HUES64 (cell line): ENCODE measurements around the gene C2CD4D.

Experiments
- H3K27ac ChIP-seq: 2 replicates; pipeline ENCODE4 v1.7.0; 2013; ENCODE audit warnings: low read depth, low read length, inconsistent platforms
- H3K27me3 ChIP-seq: 2 replicates; pipeline ENCODE4 v1.6.1; 2013; ENCODE audit warnings: mild to moderate bottlenecking, low read length; ENCODE audit not compliant: insufficient read depth
- H3K36me3 ChIP-seq: 2 replicates; pipeline ENCODE4 v1.6.1; 2013; ENCODE audit warnings: mild to moderate bottlenecking, low read length; ENCODE audit not compliant: insufficient read depth
- H3K4me1 ChIP-seq: 2 replicates; pipeline ENCODE4 v1.6.1; 2013; ENCODE audit warnings: mild to moderate bottlenecking, low read length, moderate library complexity; ENCODE audit not compliant: insufficient read depth
- H3K4me3 ChIP-seq: 2 replicates; pipeline ENCODE4 v1.5.1; 2013; ENCODE audit warnings: mild to moderate bottlenecking, low read length, moderate library complexity
- H3K9ac ChIP-seq: 2 replicates; pipeline ENCODE4 v1.6.1; 2013; ENCODE audit warnings: mild to moderate bottlenecking, low read depth, low read length
- H3K9me3 ChIP-seq: 2 replicates; pipeline ENCODE4 v1.6.1; 2013; ENCODE audit warnings: low read depth, low read length; ENCODE audit not compliant: insufficient read depth
- WGBS: fragments of 150-250, 120-280 bp; methylation state at CpG from one replicate; pipeline ENCODE4 v1.1.7; 2013; ENCODE audit warnings: missing lambda C conversion rate; 5-methylcytosine and 5-hydroxymethylcytosine counted together

The C2CD4D gene

DNA sequence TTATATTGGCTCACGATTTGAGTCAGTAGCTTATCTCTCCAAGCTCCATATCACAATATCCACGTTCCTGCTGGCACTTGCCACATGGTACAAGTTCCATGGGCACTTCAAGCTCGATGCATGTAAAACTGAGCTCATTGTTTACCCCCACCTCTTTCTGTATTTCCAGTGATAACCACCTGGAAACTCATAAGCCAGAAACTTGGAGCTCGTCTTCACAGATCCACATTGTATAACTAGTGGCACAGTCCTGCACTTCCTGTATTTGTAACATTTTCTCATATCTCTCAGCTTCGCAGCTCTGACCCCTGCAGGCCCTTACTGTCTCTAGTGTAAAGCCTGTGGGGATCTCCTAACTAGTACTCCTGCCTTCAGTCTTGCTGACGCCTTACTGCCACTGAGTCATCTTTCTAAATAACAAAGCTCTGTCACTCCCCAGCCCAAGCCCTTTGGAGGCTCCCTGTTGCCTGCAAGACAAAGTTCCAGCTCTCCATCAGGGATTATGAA lies 6.5 kb upstream of the C2CD4D start:
- Histone ChIP-seq H3K27me3 (peaks cover under 1% of the 10 kb centered on the region), H3K9ac (no peak overlapping the region), H3K4me3 (no peak overlapping the region), H3K36me3 (no peaks in the 10 kb centered on the region), H3K27ac (peak overlapping the region; percentile 27; the same call in 1 of the 2 replicates), H3K9me3 (no peaks in the 10 kb centered on the region), H3K4me1 (peaks cover 14% of the 10 kb centered on the region)
- WGBS: 46% methylated on average over 6 of the region's 6 CpGs

DNA sequence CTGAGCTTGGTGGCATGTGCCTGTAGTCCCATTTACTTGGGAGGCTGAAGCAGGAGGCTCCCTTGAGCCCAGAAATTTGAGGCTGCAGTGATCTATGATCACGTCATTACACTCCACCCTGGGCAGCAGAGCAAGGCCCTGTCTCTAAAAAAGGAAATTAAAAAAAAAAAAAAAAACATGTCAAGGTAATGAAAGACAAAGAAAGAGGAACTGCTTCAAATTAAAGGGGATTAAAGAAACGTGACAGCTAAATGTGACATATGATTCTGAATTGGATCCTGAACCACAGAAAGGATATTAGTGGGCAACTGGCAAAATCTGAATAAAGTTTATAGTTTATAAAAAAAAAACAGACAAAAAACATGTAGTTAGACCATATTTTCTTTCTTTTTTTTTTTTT lies 3.8 kb upstream of the C2CD4D start:
- WGBS: 93% methylated on average over 2 of the region's 2 CpGs
- H3K27me3 ChIP-seq: peaks cover 22% of the 10 kb centered on the region
- H3K36me3 ChIP-seq: no peaks in the 10 kb centered on the region
- H3K9me3 ChIP-seq: no peaks in the 10 kb centered on the region
- no peak overlapping the region for H3K27ac ChIP-seq
- no peak overlapping the region for H3K4me3 ChIP-seq
- H3K9ac ChIP-seq: no peak overlapping the region
- peaks cover 23% of the 10 kb centered on the region for H3K4me1 ChIP-seq

DNA sequence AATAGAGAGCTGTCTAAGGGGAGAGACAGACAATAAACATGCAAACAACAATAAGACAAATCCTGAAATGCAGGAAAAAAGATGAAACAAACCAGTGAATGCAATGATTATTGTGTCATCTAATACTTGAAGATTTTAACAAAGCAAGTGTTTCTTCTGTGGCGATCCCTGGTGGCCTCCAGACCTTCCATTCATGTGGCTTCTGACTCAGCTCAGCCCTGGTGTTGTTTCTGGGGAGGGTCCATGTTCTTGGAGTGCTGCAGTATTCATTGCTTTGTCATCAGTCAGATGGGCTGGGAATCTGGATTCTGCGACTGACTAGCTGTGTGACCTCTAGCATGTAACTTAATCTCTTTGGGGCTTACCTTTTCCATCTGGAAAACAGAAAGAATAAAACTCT lies 1.5 kb upstream of the C2CD4D start:
- Histone ChIP-seq H3K4me3 (no peak overlapping the region), H3K9ac (no peak overlapping the region), H3K36me3 (no peaks in the 10 kb centered on the region), H3K27ac (no peak overlapping the region), H3K27me3 (peaks cover 41% of the 10 kb centered on the region), H3K9me3 (no peaks in the 10 kb centered on the region), H3K4me1 (peaks cover 19% of the 10 kb centered on the region)
- 73% methylated on average over 2 of the region's 2 CpGs for WGBS

DNA sequence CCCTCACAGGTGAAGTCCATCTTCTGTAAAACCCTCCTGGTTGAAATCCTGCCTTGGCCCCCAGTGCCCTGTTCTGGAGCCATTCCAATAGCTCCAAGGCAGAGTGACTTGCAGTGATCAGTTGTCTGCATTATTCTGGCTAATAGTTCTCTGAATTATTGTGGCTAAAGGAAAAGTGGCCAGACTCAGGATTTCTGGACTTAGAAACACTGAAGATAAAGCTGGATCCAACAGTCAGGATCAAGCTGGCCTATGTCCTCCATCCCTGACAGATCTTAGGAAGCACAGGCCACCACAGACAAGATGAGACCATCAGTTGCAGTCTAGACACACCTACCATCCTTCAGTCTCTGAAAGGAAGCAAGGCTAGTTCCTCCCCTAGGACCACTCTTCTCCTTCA lies 801 bp upstream of the C2CD4D start:
- H3K9me3 ChIP-seq: no peaks in the 10 kb centered on the region
- peak overlapping the region; percentile 61 for H3K4me3 ChIP-seq
- H3K4me1 ChIP-seq: peaks cover 17% of the 10 kb centered on the region
- no peak overlapping the region for H3K27ac ChIP-seq
- H3K9ac ChIP-seq: peak overlapping the region; percentile 86
- no peaks in the 10 kb centered on the region for H3K36me3 ChIP-seq
- H3K27me3 ChIP-seq: peaks cover 41% of the 10 kb centered on the region

DNA sequence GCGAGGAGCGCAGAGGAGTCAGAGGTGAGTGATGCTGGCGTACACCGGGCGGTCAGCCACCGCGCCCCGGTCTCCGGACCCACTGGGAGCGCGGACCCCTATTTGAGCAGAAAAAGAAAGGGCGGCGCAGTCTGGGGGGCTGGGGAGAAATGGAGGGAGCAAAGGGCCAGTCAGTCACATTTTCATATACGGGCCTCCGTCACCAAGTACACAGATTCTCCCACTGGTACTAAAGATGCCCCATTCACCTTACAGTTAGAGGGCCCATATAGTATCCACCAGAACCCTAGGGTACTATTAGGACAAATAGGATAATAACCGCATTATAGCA lies 573 bp downstream of the C2CD4D start:
- peak overlapping the region; percentile 61 for H3K4me3 ChIP-seq
- H3K27ac ChIP-seq: no peak overlapping the region
- H3K4me1 ChIP-seq: peaks cover 13% of the 10 kb centered on the region
- no peaks in the 10 kb centered on the region for H3K9me3 ChIP-seq
- WGBS: 4% methylated on average over 16 of the region's 16 CpGs
- no peaks in the 10 kb centered on the region for H3K36me3 ChIP-seq
- H3K27me3 ChIP-seq: peaks cover 41% of the 10 kb centered on the region
- peak overlapping the region; percentile 59 for H3K9ac ChIP-seq

DNA sequence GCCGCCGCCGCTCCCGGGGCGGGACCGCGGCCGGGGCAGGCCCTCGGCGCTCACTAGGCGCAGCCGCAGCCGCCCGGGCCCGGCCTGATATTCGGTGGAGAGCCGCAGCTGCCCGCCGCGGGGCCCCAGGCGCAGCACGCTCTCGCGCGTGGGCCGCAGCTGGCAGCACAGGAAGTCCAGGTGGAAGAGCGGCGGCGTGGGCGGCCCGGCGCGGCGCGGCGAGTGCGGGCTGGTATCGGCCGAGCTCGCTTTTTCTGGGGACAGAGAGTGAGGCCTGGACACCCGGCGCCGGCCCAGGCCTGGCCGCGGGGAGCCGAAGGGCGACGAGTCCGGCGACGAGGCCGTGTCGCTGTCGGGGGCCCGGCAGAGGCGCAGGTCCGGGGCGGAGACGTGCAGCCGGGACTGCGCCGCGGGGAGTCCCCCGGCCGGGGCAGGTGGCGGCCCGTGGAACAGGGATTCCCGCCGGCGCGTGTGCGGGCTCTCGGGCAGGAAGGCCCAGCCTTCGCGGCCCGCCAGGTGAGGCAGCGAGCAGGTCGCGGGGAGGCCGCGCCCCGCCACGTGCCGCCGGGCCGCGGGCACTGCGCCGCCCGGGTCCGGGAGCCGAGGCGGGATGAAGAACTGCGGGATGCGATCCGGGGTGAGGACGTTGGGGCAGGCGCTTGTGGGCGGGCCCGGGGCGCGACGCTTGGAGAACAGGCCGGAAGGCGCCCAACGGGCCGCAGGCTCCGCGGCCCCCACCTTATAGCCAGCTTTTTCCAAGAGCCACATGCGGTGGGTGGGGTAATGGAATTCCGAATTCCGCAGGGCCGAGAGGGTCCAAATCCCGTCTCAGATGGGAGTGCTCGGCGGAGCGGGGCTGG lies 1.2 kb downstream of the C2CD4D start:
- under 1% methylated on average over 112 of the region's 117 CpGs for WGBS
- H3K27me3 ChIP-seq: peaks cover 41% of the 10 kb centered on the region
- no peaks in the 10 kb centered on the region for H3K36me3 ChIP-seq
- H3K9ac ChIP-seq: peak overlapping the region; percentile 59
- H3K27ac ChIP-seq: no peak overlapping the region
- no peaks in the 10 kb centered on the region for H3K9me3 ChIP-seq
- peak overlapping the region; percentile 61 for H3K4me3 ChIP-seq
- H3K4me1 ChIP-seq: peaks cover 13% of the 10 kb centered on the region

DNA sequence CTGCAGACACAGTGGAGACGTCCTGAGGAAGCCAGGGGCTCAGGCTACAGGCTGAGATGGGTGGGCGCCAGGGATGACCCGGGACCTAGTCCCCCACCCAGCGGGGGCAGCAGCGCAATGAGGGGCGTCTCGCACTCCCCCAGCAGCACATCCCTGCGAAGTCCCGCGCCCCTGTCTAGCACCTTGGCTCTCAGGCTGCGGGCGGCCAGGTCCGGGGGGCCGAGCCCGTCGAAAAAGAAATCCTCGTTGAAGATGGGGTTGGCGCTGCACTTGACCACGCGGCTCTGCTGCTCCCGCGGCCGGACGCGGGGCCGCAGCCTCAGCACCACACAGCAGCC lies 1.8 kb downstream of the C2CD4D start:
- no peaks in the 10 kb centered on the region for H3K36me3 ChIP-seq
- peaks cover 41% of the 10 kb centered on the region for H3K27me3 ChIP-seq
- H3K27ac ChIP-seq: no peak overlapping the region
- H3K9ac ChIP-seq: peak overlapping the region; percentile 59
- H3K4me3 ChIP-seq: peak overlapping the region; percentile 61
- peaks cover 13% of the 10 kb centered on the region for H3K4me1 ChIP-seq
- no peaks in the 10 kb centered on the region for H3K9me3 ChIP-seq
- 7% methylated on average over 26 of the region's 26 CpGs for WGBS

DNA sequence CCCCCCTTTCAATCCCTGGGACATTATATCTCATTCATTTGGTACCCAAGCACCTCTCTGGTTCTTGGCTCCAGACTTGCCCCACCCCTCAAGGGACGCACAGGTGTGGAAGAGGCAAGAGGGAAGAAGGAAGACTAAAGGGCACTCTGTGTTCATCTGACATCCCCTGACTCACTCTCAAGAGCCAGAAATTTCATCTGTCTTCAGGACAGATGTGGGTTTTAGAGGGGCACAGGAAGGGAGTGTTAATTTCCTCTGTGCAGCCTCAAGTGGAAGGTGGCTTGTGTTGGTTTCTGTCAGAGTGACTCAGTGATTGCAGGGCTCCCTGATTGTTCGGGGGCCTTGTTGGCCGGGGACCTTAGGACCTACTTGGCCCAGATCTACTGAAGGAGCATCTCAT lies 2.4 kb downstream of the C2CD4D start:
- WGBS: 89% methylated on average over 3 of the region's 3 CpGs
- Histone ChIP-seq H3K27me3 (peaks cover 41% of the 10 kb centered on the region), H3K9ac (no peak overlapping the region), H3K4me1 (peaks cover 13% of the 10 kb centered on the region), H3K9me3 (no peaks in the 10 kb centered on the region), H3K4me3 (no peak overlapping the region), H3K27ac (no peak overlapping the region), H3K36me3 (no peaks in the 10 kb centered on the region)

DNA sequence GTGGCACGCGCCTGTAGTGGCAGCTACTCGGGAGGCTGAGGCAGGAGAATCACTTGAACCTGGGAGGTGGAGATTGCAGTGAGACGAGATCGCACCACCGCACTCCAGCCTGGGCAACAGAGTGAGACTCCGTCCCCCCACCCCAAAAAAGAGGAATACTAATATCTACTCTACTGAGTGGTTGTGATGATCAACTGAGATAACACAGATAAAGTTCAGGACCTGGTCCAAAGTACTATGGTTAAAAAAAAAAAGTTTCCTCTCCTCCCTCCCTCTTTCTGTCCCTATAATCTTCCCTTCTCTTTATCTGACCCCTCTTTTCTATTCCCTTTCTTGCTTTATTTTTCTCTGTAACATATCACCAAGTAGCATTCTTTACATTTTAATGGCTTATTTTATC lies 4.0 kb downstream of the C2CD4D start:
- Histone ChIP-seq H3K27ac (no peak overlapping the region), H3K27me3 (peaks cover 36% of the 10 kb centered on the region), H3K9ac (no peak overlapping the region), H3K36me3 (no peaks in the 10 kb centered on the region), H3K9me3 (no peaks in the 10 kb centered on the region), H3K4me1 (peaks cover 10% of the 10 kb centered on the region), H3K4me3 (no peak overlapping the region)
- 91% methylated on average over 4 of the region's 7 CpGs for WGBS

DNA sequence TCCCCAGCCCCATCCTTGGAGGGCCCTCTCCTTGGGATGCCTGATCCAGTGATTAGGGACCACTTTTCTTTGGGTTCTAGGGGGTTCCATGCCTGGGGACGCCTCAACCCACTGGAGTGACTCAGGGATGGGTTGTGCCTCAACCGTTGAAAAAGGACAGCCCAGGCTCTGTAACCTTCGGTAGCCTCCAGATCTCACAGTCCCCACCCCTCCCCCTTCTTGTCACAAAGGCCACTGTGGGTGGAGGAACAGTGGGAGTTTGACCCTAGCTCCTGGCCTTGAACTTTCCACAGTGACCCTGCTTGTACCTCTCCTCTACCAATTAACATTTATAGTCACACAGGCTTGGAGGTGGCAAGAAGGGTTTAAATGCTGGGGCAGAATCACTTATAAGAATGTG lies 5.4 kb downstream of the C2CD4D start:
- Histone ChIP-seq H3K9me3 (no peaks in the 10 kb centered on the region), H3K4me1 (peaks cover 17% of the 10 kb centered on the region), H3K4me3 (no peak overlapping the region), H3K9ac (no peak overlapping the region), H3K27ac (no peak overlapping the region), H3K36me3 (no peaks in the 10 kb centered on the region), H3K27me3 (peaks cover 28% of the 10 kb centered on the region)
- WGBS: 92% methylated on average over 2 of the region's 3 CpGs

DNA sequence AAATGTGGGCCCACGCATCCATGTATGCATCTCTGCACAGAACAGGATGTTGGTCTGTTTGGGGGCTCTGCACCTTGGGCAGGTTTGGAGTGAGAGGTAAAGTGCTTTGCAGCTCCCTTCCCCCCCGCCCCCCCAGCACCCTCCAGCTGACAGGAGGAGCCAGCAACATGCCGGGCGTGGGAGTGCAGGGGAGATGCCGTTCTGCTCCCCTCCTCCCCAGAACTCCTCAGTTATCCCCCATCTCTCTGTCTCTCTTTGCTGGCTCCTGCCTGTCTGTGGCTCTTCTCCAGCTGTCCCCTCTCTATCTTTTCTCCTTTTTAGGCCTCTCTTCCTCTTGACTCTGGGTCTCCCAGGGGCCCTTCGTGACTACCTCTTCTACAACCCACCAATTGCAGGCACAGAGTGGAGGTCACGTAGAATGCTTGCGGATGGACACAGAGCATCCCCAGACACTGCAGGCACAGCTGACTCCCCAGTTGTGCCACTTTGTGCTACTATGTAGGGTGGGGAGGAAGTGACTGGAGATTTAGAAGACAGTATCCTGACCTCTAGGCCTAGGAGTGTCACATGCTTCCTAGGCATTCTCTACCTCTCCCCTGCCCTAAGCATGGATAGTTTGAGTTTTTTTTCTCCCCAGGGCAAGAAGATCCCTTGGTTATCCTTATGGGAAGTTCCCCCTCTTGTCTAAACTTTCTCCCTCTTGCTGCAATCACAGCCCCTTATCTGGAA lies 6.3 kb downstream of the C2CD4D start:
- Histone ChIP-seq H3K9ac (no peak overlapping the region), H3K27ac (no peak overlapping the region), H3K9me3 (no peaks in the 10 kb centered on the region), H3K4me1 (peaks cover 20% of the 10 kb centered on the region), H3K36me3 (no peaks in the 10 kb centered on the region), H3K27me3 (peaks cover 19% of the 10 kb centered on the region), H3K4me3 (no peak overlapping the region)
- 87% methylated on average over 7 of the region's 8 CpGs for WGBS
